Pericardium fibroblast (primary cell): ENCODE data around the gene SUMO3. TPM values are rescaled to one million over a fixed set of nuclear protein-coding genes. Genes with fewer than 3 reads are reported as not detected.

Source experiments
- total RNA-seq: library from RNA; depleted of rRNA; stranded (reverse); fragments of >200 nt; gene quantifications from 2 replicates; pipeline ENCODE4 v1.2.3, GENCODE V29; 2015

The SUMO3 gene
- 54.7 and 66.2 TPM in 2 replicates for total RNA-seq

GRCh38 chr21:44817914-44818639 lies at the start of gene SUMO3:
SUMO3 (minus strand) TSS chr21:44818062; CDS start chr21:44817968, 94 bp downstream.

GRCh38 chr21:44801468-44802395 lies 16.1 kb downstream of the SUMO3 start, which contains the start of gene UBE2G2:
UBE2G2 (minus strand) TSS chr21:44801820; CDS start chr21:44801748, 72 bp downstream.

Other genes with a start within 250 kb of the SUMO3 start
- gene KRTAP10-4, start 244.3 kb downstream of the SUMO3 start, total RNA-seq: not detected in 2 replicates
- gene KRTAP10-5, start 237.5 kb downstream of the SUMO3 start, total RNA-seq: not detected in 2 replicates
- gene KRTAP10-6, start 225.6 kb downstream of the SUMO3 start, total RNA-seq: not detected in 2 replicates
- gene KRTAP10-7, start 217.5 kb downstream of the SUMO3 start, total RNA-seq: not detected in 2 replicates
- not detected in 2 replicates for gene KRTAP10-8, start 206.0 kb downstream of the SUMO3 start, total RNA-seq
- gene KRTAP10-9, start 191.0 kb downstream of the SUMO3 start, total RNA-seq: not detected in 2 replicates
- not detected in 2 replicates for gene KRTAP10-10, start 180.7 kb downstream of the SUMO3 start, total RNA-seq
- gene KRTAP10-11, start 171.6 kb downstream of the SUMO3 start, total RNA-seq: not detected in 2 replicates
- not detected in 2 replicates for gene KRTAP12-4, start 163.4 kb downstream of the SUMO3 start, total RNA-seq
- not detected in 2 replicates for gene KRTAP12-3, start 160.1 kb downstream of the SUMO3 start, total RNA-seq
- gene KRTAP12-2, start 151.1 kb downstream of the SUMO3 start, total RNA-seq: not detected in 2 replicates
- not detected in 2 replicates for gene KRTAP12-1, start 135.9 kb downstream of the SUMO3 start, total RNA-seq
- gene KRTAP10-12, start 120.9 kb downstream of the SUMO3 start, total RNA-seq: not detected in 2 replicates
- gene TSPEAR, start 106.5 kb downstream of the SUMO3 start, total RNA-seq: not detected in 2 replicates
- 35.5 and 37.3 TPM in 2 replicates for gene UBE2G2, start 16.2 kb downstream of the SUMO3 start, total RNA-seq
- gene PTTG1IP, start 55.6 kb upstream of the SUMO3 start, total RNA-seq: 276 and 321 TPM in 2 replicates
- 0.12 and 4.3 TPM in 2 replicates for gene ITGB2, start 102.8 kb upstream of the SUMO3 start, total RNA-seq
- gene SLX9, start 122.0 kb upstream of the SUMO3 start, total RNA-seq: 18.3 and 27.8 TPM in 2 replicates